GOT3 (cell line): ENCODE data around the gene FTO.

ENCODE experiments used
- DNase-seq: peaks from one replicate; lab custom pipeline; 2025; ENCODE audit warnings: mixed read lengths; lab: John Stamatoyannopoulos, UW

The FTO gene

GRCh38 chr16:53755026-53755910, 51.3 kb downstream of the FTO start:
- DNase-seq: no peak

DNA sequence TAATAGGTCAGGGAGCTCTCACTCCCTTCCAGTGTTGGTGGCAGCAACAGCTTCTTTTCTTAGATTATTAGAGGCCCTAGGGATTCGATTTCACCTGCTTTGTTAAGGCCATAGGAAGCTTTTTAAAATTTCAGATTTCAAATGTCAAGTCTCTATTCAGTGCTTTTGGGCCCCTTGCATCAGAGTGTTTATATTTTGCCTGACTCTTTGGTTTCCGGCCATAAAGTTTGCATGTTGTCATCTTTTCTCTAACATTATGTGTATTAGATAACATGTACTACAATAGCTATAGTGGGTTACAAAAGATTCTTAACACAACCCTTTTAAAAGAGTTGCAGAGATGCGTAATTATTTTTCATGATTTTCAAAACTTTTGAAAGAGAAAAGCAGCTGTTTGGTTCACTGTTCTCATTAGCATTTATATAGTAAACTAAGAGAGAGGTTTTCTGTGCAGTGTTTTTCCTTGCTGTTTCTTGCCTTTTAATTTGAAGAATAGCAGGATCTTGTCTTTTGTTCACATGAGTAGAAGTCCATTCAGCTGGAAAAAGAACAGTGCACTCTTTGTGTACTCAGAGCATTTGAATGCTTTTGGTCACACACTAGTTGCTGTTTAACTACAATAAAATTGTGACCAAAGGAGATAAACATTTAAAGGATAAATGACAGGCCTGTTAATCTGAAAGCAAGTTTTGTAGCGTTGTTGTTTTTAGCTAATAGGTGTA, 52.5 kb downstream of the FTO start:
- no peak for DNase-seq

DNA sequence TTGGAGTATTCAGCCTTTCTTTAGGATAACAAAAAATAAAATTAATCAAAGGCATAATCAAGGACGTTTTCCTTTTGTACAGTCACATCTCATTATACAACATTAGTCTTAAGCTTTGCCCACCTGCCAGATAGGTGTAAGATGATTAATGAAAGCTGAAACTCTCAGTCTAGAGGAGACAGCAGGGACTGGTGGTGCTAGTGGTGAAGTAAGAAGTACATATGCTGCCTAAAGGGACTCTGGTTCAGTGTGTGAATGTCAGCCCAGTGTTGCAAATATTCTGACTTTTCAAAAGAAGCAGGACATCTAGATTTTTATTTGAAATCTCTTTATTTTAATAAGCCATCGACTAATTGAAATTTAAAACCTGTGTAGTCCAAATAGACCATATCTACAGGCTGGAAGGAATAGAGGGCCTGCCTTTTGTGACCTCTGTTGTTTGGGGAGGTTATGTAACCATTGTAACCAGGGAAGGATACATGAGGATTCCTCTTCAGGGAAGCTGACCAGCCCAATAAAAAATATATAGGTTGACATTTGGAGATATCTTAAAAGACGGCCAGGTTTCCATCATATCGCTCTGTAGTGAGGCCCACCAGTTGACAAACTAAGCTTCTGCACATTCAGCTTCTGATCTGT, 54.1 kb downstream of the FTO start:
- DNase-seq: no peak

DNA sequence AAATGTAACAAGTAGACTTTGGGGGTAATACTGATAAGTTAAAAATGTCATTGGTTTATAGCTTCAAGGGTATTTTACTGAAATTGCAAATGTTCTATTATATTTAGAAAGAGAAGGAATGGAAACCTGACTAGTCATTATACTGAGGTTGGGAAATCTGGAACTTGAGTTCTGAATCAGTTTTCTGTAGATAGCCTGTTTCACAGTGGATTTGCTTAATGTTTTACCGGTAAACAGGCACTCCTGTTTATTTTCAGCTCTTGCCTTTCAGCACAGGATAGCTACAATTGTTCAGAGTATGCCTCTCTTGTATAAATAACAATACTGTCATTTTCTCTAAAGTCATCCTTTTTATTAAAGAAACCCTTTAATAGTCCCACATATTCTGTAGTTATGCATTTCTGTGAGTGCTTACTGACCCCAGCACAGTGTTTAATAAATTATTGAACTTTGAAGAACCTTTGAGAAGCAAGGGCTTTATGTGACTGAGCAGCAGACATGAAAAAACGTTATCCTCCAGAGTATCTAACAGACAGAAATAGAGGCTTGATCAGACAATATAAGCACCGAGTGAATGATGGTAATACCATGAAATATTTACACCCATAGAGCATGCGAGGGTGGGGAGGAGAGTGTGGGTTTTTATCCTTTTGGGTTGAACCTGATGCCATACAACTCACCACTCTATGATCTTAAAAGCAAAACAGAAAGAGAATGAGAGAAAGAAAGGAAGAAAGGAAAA, 58.2 kb downstream of the FTO start:
- DNase-seq: no peak

DNA sequence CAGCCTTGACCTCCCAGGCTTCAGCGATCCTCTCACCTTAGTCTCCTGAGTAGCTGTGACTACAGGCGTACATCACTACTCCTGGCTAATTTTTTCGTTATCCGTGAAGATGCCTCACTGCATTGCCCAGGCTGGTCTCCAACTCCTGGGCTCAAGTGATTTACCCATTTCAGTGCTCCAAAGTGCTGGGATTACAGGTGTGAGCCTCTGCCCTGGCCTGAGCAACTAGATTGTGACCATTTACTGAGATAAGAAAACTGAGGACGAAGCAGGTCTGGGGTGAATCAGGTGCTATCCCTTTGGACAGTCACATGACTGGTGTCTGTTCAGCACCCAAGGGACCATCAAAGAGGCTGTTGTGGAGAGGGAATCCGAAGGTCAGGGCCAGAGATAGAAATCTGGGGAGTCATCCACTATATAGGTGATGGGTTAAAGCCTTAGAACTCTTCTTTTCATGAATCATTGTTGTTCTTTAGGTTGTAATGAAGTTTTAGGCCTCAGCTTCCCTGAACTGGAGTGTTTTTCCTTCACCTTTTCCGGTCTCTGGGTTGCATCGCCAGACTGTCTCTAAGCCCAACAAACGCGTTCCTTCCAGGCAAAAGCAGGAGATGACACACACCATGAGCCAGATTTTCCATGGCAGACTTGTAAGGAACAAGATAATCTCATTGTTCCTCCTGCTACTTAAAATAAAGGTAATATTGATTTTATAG, 62.5 kb downstream of the FTO start:
- no peak for DNase-seq

DNA sequence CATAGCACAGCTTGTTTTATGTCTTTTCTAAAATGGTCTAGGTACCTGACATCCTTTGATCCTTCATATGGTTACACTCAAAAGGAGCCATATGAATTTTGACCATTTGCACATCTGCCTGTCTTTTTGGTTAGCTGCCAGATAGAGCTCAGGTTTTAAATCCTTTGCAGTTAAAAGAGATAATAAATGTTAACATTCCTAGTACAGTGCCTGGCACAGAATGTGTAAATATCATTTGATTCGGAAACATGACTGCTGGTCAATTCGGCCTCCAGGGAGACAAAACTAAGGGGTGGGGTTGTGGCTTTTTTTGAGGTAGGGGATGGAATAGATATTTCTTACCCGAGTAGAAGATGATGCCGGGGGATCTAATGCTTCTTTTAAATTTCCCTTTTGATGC, 64.2 kb downstream of the FTO start:
- no peak for DNase-seq

DNA sequence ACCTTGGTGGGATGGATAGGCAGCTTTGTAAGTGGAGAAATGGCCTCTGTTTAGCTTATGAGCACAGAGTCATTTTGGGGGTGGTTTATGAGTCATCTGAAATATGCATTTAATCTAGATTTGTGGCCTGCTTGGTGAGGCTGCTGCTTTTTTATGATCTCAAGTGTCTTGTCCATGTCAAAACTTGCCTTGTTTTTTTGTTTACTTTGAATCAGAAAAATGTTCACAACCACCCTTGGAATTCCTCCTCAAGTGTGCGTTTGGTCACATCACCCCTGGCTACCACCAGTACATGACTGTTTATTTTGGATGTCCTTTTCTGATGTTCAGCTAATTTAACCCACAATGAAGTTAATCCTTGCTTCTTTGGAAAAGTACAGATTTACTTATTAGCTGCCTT, 64.6 kb downstream of the FTO start:
- no peak for DNase-seq

GRCh38 chr16:53769185-53769584, 65.2 kb downstream of the FTO start:
- no peak for DNase-seq

GRCh38 chr16:53769787-53770186, 65.8 kb downstream of the FTO start:
- no peak for DNase-seq

GRCh38 chr16:53770641-53771040, 66.7 kb downstream of the FTO start:
- no peak for DNase-seq

GRCh38 chr16:53771655-53772497, 67.9 kb downstream of the FTO start:
- no peak for DNase-seq

DNA sequence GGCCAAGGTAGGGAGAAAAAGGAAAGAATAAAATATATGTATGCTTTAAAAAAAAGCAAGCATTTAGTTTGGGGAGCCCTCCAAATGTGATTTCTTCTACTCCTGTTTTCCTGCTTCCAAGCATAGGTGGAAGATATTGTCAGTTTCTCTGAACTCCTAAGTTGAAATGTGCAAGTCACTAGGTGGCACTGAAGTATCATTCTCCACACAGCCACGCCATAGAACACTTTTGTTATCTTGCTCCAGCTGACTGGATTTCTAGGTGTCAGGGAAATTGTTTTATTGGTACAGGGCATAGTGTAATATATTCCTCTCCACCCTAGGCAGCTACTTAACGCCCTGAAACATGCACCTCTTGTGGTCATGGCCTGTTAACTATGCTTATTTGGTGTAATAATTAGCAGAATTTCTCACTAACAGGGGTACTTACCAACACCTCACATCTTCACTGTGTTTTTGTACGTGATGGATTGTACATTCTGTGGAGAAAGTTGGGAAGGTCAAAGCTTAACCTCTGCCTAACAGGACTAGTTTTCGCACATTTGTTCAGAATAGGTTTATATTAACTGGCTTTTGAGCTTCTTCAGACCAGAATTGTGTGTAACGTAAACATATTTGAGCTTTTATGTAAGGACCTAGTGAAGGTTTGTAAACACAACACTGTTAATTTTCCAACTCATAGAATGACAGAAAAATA, 69.3 kb downstream of the FTO start:
- DNase-seq: no peak

- DNase-seq: no peak
Measured at GRCh38 chr16:53773881-53774280, 69.9 kb downstream of the FTO start.

GRCh38 chr16:53775106-53775820, 71.3 kb downstream of the FTO start:
- no peak for DNase-seq

- peak; percentile 2 for DNase-seq
Measured at GRCh38 chr16:53775821-53776431, 72.0 kb downstream of the FTO start.

GRCh38 chr16:53779186-53779585, 75.2 kb downstream of the FTO start:
- no peak for DNase-seq

DNA sequence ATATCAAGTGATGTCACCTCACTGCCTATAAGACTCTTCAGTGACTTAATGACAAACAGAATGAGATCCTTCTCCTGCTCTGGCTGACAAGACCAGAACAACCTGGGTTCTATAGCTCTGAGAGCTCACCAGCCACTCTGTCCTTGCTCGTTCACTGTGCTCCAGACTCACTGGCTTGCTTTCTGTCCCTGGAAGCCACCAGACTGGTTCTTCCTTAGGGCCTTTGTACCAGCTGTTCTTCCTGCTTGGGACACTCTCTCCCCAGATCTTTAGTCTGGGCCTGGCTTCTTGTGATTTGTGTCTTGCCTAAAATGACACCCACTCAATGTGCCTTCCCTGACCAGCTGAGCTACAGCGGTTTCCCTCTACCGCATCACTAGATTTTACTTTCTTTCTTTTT, 76.1 kb downstream of the FTO start:
- DNase-seq: no peak

- DNase-seq: no peak
Measured at GRCh38 chr16:53781023-53781605, 77.2 kb downstream of the FTO start.
